NCI-H2107 treated with DMSO at 0.1 percent for 48 hours (cell line): Measurements from ENCODE around the gene KLC1.
A peak's percentile ranks its signal among the peaks of the same experiment; 100 is the strongest.

Source experiments
- DNase-seq: peaks from one replicate; lab custom pipeline; 2025; ENCODE audit not compliant: unreplicated experiment; lab: John Stamatoyannopoulos, UW

KLC1 gene

DNA sequence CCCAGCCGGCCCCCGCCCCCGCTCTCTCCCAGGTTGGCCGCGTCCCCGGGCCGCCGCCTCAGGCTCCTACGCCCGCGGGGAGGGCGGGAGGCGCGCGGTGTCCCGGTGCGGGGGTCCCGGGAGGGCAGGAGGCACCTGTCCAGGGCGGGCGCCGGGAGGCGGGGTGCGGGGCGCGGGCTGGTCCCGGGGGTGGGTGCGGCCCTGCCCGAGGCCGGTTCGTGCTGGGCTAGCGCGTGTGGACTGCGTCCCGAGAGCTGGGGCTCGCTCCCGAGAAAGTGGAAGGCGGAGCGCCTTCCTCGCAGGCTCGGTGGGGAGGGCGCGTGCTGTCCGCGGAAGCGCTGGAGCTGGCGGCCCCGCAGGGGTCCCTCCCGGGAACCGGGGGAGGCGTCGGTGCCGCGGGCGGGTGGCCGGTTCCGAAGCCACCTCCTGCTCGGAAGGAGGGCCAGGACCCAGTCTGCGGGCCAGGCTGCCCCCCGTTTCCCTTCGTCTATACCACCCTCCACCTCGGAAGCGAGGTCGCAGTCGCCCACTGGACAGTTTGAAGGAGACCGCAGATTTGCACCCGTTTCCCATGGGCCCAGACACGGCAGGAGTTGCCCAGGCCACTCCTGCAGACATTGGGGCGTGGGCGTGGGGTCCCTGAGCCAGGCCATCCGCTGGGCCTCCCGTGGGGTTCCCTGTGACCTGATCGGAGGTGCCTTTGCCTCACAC, 87.2 kb downstream of the KLC1 start:
- no peak for DNase-seq

- DNase-seq = no peak
These were observed 87.9 kb downstream of the KLC1 start for GRCh38 chr14:103716899-103717411.

GRCh38 chr14:103718572-103718971, 89.6 kb downstream of the KLC1 start:
- no peak for DNase-seq

GRCh38 chr14:103719751-103720150, 90.7 kb downstream of the KLC1 start:
- no peak for DNase-seq

GRCh38 chr14:103721334-103722120, 92.5 kb downstream of the KLC1 start:
- no peak for DNase-seq

GRCh38 chr14:103723748-103724081, 94.7 kb downstream of the KLC1 start:
- no peak for DNase-seq

DNA sequence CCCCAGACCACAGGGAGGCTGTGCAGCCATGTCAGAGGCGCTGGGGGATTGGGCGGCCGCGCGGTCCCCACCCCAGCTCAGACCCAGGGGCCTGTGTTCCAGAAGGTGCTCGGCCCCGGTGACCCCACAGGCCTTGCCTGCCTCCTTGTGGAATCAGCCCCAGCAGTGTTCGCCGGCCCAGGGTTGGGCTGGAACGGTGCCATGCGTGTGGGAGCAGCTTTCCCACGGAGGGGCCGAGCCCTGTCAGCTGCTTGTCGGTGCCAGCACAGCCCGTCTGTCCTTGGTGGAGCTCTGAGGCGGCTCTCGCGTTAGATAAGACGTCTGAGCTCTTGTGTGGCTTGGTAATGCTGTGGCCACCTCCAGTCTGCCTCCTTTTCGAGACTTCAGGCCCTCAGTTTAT, 95.1 kb downstream of the KLC1 start:
- no peak for DNase-seq

DNA sequence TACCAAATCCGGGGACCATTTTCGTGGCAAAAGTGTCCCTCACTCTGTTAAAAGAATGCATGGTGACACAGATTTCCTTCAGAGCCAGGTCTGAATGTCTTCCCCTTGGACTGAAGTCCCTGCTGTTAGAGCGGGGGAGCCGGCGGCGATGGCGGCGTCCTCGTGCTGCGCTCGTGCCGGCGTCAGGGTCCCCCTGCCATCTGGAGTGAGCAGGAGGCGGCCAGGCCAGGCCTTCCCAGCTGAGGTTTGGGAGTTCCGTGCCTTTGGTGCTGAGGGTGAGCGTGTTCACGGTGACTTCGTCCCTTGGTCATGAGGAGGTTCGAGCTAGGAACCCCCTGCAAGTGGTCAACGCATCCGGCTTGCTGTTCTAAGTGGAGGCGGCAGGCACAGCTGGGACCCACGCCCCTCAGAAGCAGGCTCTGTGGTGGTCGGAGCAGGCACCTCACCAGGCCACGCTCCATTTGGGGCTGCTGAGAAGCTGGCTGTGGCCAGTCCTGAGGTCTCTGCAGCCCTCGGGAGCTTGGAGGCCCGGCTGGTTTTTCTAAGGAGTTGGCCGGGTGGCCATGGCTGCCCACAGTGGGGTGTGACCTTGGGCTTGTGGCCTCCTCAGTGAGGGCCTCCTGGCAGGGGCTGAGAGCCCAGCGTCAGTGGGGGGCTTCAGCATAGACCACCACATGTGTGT, 96.1 kb downstream of the KLC1 start:
- no peak for DNase-seq

GRCh38 chr14:103725739-103726395, 96.9 kb downstream of the KLC1 start:
- DNase-seq = no peak

DNA sequence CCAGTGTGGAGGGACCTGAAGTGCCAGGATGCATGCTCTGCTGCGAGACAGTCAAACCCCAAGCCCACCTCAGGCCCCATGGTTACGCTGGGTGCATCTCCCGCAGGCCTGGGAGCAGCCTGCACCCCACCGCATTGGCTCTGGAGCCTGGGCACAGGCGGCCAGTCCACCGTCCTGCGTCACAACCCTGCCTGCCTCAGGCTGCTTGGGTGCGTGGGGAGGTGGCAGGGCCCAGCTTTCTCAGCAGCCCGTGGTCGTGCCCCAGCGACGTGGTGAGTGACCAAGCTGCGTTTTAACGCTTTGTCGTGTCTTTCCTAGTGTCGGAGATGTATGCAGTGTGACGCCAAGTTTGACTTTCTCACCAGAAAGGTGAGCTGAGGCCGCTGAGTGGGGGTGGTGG, 97.5 kb downstream of the KLC1 start:
- DNase-seq = no peak

- no peak for DNase-seq
These were observed 98.4 kb downstream of the KLC1 start for GRCh38 chr14:103727313-103727980.

DNA sequence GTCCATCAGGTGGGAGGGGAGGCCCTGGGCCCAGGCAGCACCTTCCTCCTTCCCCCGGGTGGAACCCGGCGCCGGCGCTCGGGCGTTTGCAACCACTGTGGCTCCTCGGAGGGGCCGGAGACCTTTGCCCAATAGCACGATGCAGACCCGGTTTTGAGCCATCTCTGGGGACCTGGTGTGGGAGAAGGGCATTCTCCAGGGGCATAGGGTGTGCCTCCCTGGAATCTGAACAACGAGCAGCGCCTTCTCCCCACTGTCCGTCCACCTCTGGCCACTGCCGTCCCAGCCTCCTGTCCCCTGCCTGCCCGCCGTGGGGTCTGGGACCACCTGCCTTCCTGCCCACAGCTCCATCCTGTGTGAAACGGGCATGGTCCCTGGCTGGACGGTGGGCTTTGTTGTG, 99.1 kb downstream of the KLC1 start:
- no peak for DNase-seq

DNA sequence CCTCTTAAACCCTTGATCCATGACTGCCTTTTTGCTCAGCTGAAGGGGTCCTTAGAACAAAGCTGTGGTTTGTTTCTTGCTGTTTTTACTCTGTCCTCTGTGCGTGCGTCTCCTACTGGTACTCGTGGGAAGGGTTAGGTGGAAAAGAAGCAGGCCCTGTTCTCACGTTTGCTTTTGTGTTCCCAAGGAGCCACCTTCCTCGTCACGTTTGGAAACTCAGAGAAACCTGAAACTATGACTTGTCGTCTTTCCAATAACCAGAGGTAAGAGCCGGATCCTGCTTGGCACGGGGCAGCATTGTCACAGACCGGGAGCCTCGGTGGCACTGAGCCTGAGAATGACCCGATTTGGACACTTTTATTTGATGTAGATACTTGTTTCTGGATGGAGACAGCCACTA, 99.7 kb downstream of the KLC1 start:
- peak; percentile 45 for DNase-seq

GRCh38 chr14:103729496-103730448, 100.8 kb downstream of the KLC1 start:
- no peak for DNase-seq

DNA sequence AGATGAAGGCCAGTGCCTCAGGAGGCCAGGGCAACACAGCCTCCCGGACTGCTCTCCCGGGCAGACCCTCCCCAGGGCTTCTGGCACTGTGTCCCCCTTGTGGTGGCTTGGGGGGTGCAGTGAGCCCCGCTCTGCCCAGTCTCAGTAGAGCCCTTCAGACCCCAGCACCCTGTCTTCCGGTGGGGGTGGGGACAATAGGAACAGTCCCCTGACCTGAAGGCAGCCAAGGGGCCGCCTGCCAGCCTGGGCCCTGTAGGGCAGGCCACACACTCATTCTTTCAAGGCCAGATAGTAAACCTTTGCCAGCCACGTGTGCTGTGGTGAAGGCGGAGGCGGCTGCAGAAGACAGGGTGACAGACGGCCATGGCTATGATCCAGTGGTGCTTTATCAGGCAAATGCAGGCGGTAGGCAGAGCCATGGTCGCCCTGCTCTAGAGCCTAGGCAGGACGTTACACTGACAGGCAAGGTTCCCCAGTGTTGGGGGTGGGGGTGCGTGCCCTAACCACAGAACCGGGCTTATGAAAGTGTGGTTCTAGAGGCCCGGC, 101.6 kb downstream of the KLC1 start:
- DNase-seq = no peak

DNA sequence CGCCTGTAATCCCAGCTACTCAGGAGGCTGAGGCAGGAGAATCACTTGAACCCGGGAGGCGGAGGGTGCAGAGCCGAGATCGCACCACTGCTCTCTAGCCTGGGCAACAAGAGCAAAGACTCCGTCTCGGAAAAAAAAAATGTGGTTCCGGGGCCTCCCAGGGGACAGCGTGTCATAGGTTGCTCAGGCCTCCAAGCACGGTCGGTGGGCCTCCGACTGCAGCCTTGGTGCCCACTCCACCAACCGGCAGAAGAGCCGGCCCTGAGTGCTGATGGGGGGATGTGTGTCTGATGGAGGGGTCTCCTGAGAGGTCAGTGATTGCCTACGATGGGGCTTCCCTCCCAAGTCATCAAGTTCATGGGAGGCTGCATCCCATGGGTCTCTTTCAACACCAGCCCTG, 102.5 kb downstream of the KLC1 start:
- no peak for DNase-seq

- no peak for DNase-seq
These were observed 103.2 kb downstream of the KLC1 start for GRCh38 chr14:103731916-103732867.

GRCh38 chr14:103732868-103733620, 104.0 kb downstream of the KLC1 start:
- DNase-seq = no peak
